BJ (cell line): ENCODE data around the gene BRS3. TPM values are rescaled to one million over a fixed set of nuclear protein-coding genes. Genes with fewer than 3 reads are reported as not detected.

ENCODE experiments used
- CTCF ChIA-PET: fragments of 350-600 bp; formaldehyde crosslinking; extraction: SDS; loops from one replicate; lab custom pipeline; 2021; ENCODE audit warnings: antibody characterized with exemption, inconsistent platforms; lab: Yijun Ruan, JAX
- POLR2A ChIA-PET: fragments of 300-600 bp; sonication (Branson Sonifier 250); formaldehyde crosslinking; extraction: SDS; loops from one replicate; lab custom pipeline; 2021; ENCODE audit warnings: antibody characterized with exemption; lab: Charles Lee
- DNase-seq: peaks from one replicate; pipeline ENCODE4 v3.0.0-alpha.2; 2011; ENCODE audit warnings: low read depth
- H3K27me3 ChIP-seq: 2 replicates; pipeline ENCODE4 v1.6.0; 2011; ENCODE audit warnings: low read length; ENCODE audit not compliant: control insufficient read depth, insufficient read depth
- H3K36me3 ChIP-seq: 2 replicates; pipeline ENCODE4 v1.5.1; 2011; ENCODE audit warnings: low read length; ENCODE audit not compliant: control insufficient read depth, insufficient read depth
- H3K4me3 ChIP-seq: 2 replicates; pipeline ENCODE4 v1.5.1; 2011; ENCODE audit warnings: low read depth, mild to moderate bottlenecking, control low read depth, low read length
- polyA plus RNA-seq: library from polyadenylated mRNA; depleted of rRNA; stranded (reverse); fragments of >200 nt; gene quantifications from 2 replicates; pipeline ENCODE4 v1.2.3, GENCODE V29; 2011
- TF ChIP-seq, protein P1 (sequence below): IDR thresholded peaks from 2 replicates; pipeline ENCODE4 v1.5.1; 2011; ENCODE audit warnings: low read depth, mild to moderate bottlenecking, control low read depth, inconsistent platforms, low read length, moderate library complexity; ENCODE audit not compliant: insufficient read depth

The BRS3 gene
- polyA plus RNA-seq, 1 experiment: not detected

DNA sequence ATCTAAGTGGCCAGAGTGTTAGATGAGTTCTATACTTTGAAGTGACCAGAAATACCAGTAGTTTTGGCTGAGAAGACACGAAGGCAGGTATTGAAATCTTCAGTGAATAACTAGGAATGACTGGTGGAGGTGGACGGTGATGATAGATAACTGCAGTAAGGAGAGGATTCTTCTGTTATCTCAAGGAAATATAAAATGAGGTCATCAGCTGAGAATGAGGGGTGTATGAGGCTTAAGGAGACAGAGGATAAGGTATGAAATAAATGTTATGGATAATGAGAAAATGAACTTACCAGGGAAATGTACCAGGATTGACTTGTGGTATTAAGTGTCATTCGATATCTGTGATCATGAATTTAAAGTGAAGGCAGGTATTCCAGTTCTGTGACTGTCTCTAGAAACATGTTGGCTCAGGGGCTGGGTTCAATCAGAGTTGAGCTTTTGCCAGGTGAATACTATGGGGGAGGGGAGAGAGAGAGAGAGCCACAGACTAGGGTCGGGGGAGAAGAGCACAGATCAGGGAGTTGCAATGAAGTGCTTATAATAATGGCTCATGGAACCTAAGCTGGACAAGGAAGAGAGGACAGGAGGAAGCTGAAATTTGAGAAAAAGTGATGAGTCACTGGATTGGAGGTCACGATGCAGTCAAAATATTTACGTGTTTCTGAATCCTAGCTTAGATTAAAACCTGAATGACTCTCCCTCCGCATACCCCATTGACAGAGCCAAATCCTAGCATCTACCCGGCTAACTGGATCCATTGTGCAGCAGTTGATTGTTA is 37.5 kb upstream of the BRS3 start:
- TF ChIP-seq, protein P1, sequence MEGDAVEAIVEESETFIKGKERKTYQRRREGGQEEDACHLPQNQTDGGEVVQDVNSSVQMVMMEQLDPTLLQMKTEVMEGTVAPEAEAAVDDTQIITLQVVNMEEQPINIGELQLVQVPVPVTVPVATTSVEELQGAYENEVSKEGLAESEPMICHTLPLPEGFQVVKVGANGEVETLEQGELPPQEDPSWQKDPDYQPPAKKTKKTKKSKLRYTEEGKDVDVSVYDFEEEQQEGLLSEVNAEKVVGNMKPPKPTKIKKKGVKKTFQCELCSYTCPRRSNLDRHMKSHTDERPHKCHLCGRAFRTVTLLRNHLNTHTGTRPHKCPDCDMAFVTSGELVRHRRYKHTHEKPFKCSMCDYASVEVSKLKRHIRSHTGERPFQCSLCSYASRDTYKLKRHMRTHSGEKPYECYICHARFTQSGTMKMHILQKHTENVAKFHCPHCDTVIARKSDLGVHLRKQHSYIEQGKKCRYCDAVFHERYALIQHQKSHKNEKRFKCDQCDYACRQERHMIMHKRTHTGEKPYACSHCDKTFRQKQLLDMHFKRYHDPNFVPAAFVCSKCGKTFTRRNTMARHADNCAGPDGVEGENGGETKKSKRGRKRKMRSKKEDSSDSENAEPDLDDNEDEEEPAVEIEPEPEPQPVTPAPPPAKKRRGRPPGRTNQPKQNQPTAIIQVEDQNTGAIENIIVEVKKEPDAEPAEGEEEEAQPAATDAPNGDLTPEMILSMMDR: no peak
- H3K27me3 ChIP-seq: no peaks in the 10 kb centered on the region
- no peak for DNase-seq
- ChIA-PET POLR2A (no interaction called here), CTCF (no interaction called here)
- H3K36me3 ChIP-seq: no peaks in the 10 kb centered on the region
- H3K4me3 ChIP-seq: no peak overlapping the region

GRCh38 chrX:136452614-136453013 is 35.1 kb upstream of the BRS3 start:
- DNase-seq: no peak
- ChIA-PET POLR2A (no interaction called here), CTCF (no interaction called here)
- H3K4me3 ChIP-seq: no peak overlapping the region
- no peaks in the 10 kb centered on the region for H3K27me3 ChIP-seq
- no peaks in the 10 kb centered on the region for H3K36me3 ChIP-seq
- TF ChIP-seq, protein P1: no peak

DNA sequence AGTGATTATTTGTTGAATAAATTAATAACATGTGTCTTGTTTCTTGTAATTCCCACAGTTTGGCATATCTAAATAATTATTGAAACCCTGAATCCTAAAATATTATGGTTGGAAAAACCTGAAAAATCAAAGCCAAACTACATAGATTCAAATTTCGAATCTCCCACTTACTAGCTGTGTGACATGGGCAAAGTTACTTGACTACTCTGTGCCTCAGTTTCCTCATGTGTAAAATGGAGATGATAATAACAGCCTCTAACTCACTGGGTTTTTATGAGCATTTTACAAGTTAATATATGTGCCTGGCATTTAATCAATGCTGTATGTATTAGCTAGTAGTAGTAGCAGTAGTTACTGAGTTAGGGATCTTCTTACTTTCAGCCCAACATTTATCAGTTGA is 34.6 kb upstream of the BRS3 start:
- DNase-seq: no peak
- H3K36me3 ChIP-seq: no peaks in the 10 kb centered on the region
- TF ChIP-seq, protein P1: no peak
- no peaks in the 10 kb centered on the region for H3K27me3 ChIP-seq
- CTCF ChIA-PET: no interaction called here
- H3K4me3 ChIP-seq: no peak overlapping the region
- POLR2A ChIA-PET: no interaction called here

GRCh38 chrX:136453771-136454170 is 34.0 kb upstream of the BRS3 start:
- ChIA-PET POLR2A (no interaction called here), CTCF (no interaction called here)

DNA sequence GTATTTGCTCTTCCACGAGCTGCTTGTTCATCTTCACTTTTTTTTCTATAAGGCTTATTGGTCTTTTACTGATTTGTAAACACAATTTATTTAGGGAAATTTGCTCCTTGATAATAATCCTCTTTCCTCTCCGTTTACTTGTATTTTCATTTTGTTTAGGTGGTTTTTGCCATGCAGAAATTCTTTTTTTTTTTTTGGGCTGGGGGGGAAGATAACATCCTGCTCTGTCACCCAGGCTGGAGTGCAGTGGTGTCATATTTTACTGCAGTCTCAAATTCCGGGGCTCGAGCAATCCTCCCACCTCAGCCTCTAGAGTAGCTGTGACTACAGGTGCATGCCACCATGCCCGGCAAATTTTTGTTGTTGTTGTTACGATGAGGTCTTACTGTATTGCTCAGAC is 31.6 kb upstream of the BRS3 start:
- TF ChIP-seq, protein P1: no peak
- CTCF ChIA-PET: interaction anchor here (0.6 to 0.7 kb wide), 2 partner anchors 9 to 566 kb away, joined by 3 to 4 read pairs; no protein-coding TSS in a partner anchor
- POLR2A ChIA-PET: no interaction called here
- no peak overlapping the region for H3K4me3 ChIP-seq
- no peak for DNase-seq
- no peaks in the 10 kb centered on the region for H3K27me3 ChIP-seq
- H3K36me3 ChIP-seq: no peaks in the 10 kb centered on the region

More at GRCh38 chrX:136453771-136454170, 34.0 kb upstream of the BRS3 start:
- Histone ChIP-seq H3K27me3 (no peaks in the 10 kb centered on the region), H3K36me3 (no peaks in the 10 kb centered on the region), H3K4me3 (no peak overlapping the region)
- no peak for DNase-seq
- TF ChIP-seq, protein P1: no peak
